Effector memory CD4-positive, alpha-beta T cell (primary cell): ENCODE measurements around the gene KCNIP4.

Experiments used
- DNase-seq, 3 donors: peaks; one replicate each; pipeline ENCODE4 v3.0.0-alpha.2; 2020
- H3K27ac ChIP-seq: 2 replicates; pipeline ENCODE4 v1.7.0; 2013; ENCODE audit warnings: mild to moderate bottlenecking, low read length, moderate library complexity; ENCODE audit not compliant: insufficient read depth, poor library complexity, severe bottlenecking
- H3K27me3 ChIP-seq: replicated peaks from 2 replicates; pipeline ENCODE4 v1.7.0; 2013; ENCODE audit warnings: mild to moderate bottlenecking, low read length; ENCODE audit not compliant: insufficient read depth, control insufficient read depth, poor library complexity, severe bottlenecking
- H3K36me3 ChIP-seq: 2 replicates; pipeline ENCODE4 v1.7.0; 2013; ENCODE audit warnings: mild to moderate bottlenecking, low read length, moderate library complexity; ENCODE audit not compliant: control insufficient read depth, insufficient read depth
- H3K4me1 ChIP-seq: 2 replicates; pipeline ENCODE4 v1.7.0; 2013; ENCODE audit warnings: low read length, mild to moderate bottlenecking; ENCODE audit not compliant: control insufficient read depth, insufficient read depth, poor library complexity, severe bottlenecking
- H3K4me3 ChIP-seq: 2 replicates; pipeline ENCODE4 v1.7.0; 2013; ENCODE audit warnings: low read length, low read depth, mild to moderate bottlenecking; ENCODE audit not compliant: insufficient read depth, poor library complexity, severe bottlenecking
- H3K9me3 ChIP-seq: 2 replicates; pipeline ENCODE4 v1.7.0; 2013; ENCODE audit warnings: mild to moderate bottlenecking, low read length, moderate library complexity; ENCODE audit not compliant: control insufficient read depth

KCNIP4 gene

DNA sequence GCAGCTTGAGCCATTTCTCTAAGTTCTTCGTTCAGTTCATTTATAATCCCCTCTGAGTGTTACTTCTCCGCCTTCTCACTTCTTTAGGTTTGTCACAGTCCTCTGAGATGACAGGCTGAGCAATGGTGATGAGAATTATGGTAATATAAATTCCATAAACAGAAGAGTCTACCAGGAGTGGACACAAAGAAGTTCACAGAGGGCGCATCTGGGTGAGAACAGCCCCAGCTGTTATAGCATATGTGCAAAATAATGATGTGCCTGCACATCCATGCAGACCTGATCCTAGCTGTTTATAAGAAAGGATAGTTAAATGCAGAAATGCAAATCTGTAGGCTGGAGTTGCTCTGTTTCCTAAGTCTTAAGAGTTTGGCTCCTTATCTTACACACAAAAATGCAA, 377.5 kb downstream of the KCNIP4 start:
- Histone ChIP-seq H3K27ac (no peak overlapping the region), H3K4me1 (no peaks in the 10 kb centered on the region), H3K36me3 (no peaks in the 10 kb centered on the region), H3K9me3 (no peaks in the 10 kb centered on the region), H3K27me3 (no peaks in the 10 kb centered on the region), H3K4me3 (no peak overlapping the region)
- DNase-seq = no peak

DNA sequence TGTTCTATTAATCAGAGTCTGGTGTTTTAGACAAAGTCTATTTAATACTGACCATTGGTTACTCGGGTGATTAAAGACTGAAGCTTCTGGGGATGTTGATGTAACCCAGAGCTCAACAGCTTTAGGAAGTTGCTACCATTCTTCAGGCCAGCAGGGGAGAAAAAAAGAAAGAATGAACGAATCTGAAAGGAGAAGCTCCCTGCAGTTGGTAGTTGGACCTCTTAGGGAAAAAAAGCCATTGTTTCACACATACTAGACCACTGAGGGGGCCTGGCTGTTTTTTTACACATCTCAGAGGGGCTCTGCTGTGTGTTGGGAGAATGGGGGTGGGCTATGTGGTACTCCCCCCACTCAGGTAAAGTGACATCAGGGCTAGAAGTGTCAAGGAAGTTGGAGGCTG, 378.9 kb downstream of the KCNIP4 start:
- no peaks in the 10 kb centered on the region for H3K36me3 ChIP-seq
- no peaks in the 10 kb centered on the region for H3K27me3 ChIP-seq
- no peak overlapping the region for H3K4me3 ChIP-seq
- no peak for DNase-seq
- no peak overlapping the region for H3K27ac ChIP-seq
- H3K9me3 ChIP-seq = no peaks in the 10 kb centered on the region
- no peaks in the 10 kb centered on the region for H3K4me1 ChIP-seq

DNA sequence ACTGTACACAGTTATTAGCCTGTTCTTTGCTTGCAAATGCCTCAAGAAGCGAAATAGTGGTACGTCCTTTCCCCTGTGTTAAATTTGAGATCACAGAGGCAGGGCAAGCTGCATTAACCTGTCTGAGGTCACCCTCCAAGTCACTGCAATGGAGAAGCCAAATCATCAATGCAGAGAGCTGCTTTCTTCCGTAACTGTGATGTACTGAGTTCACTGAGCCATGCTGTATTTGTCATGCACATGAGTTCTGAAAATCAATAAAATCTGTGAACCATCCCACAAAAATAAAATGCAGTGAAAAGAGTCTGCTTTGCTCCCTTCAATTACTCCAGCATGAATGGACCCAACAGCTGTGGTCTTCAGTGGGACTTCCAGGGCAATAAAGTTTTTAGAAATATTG, 393.5 kb downstream of the KCNIP4 start:
- DNase-seq = no peak

DNA sequence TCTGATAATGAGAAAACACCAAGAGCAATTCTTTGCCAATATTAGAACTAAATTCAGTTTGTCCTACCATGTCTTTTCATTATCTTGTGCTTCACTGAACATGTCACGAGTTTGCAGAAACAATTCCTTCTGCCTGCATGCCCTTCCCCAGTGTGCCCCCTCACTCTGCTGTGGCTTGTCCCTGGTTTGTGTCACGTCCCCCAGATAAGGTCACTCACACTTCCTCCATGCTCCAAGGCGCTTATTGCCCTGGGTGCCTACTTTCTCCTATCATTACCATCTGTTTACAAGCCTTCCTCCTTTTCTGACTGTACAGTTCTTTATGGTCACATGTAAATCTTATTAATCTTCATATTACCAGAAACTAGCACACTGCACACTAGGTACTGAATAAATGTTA, 394.1 kb downstream of the KCNIP4 start:
- Histone ChIP-seq H3K27me3 (no peaks in the 10 kb centered on the region), H3K36me3 (no peaks in the 10 kb centered on the region), H3K27ac (no peak overlapping the region), H3K4me1 (no peaks in the 10 kb centered on the region), H3K9me3 (no peaks in the 10 kb centered on the region), H3K4me3 (no peak overlapping the region)
- DNase-seq = no peak

More for the DNA sequence above, 393.5 kb downstream of the KCNIP4 start:
- Histone ChIP-seq H3K4me1 (no peaks in the 10 kb centered on the region), H3K36me3 (no peaks in the 10 kb centered on the region), H3K9me3 (no peaks in the 10 kb centered on the region), H3K27ac (no peak overlapping the region), H3K27me3 (no peaks in the 10 kb centered on the region), H3K4me3 (no peak overlapping the region)

DNA sequence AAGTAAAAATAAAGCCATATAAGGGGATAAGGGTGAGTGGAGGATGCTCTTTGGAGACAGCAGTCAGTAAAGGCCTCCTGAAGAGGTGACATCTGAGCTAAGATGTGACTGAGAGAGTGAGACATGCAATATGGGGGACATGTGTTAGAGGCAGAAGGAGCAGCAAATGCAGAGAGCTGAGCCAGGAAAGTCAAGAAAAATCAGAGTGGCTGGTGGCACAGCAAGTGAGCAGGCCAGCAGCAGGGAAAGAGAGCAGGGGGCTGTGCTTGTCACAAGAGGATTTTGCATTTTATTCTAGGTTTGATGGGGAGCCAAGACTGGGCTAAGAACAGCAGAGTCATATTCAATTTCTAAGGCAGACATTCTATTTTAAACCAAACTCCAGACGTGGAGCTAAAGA, 394.5 kb downstream of the KCNIP4 start:
- Histone ChIP-seq H3K4me3 (no peak overlapping the region), H3K27ac (no peak overlapping the region), H3K27me3 (no peaks in the 10 kb centered on the region), H3K36me3 (no peaks in the 10 kb centered on the region), H3K4me1 (no peaks in the 10 kb centered on the region), H3K9me3 (no peaks in the 10 kb centered on the region)
- DNase-seq = no peak

DNA sequence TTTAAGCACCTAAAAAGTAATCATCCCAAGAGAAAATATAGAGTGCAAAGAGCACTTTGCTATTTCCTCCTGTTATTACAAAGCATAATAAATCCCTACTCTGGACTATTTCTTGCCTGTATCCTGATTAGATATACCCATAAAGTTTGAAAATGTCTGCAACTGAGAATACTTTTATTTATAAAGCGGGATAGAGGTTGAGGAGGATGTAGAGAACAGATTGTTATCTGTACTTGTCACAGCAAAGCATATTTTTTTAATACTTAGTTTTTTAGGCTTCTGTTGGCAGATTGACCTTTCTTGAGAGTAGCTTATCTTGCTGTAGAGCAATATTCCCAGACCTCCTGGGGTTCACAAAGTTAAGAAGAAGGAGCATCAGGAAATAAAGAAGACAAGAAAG, 396.1 kb downstream of the KCNIP4 start:
- no peaks in the 10 kb centered on the region for H3K9me3 ChIP-seq
- no peaks in the 10 kb centered on the region for H3K27me3 ChIP-seq
- no peak overlapping the region for H3K4me3 ChIP-seq
- H3K4me1 ChIP-seq = no peaks in the 10 kb centered on the region
- H3K27ac ChIP-seq = no peak overlapping the region
- no peak for DNase-seq
- H3K36me3 ChIP-seq = no peaks in the 10 kb centered on the region

DNA sequence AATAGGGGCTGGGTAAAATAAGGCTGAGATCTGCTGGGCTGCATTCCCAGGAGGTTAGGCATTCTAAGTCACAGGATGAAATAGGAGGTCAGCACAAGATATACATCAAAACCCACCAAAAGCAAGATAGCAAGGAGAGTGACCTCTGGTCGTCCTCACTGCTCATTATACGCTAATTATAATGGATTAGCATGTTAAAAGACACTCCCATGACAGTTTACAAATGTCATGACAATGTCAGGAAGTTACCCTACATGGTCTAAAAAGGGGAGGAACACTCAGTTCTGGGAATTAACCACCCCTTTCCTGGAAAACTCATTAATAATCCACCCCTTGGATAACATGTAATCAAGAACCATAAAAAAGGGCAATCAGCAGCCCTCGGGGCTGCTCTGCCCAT, 403.6 kb downstream of the KCNIP4 start:
- H3K27me3 ChIP-seq = no peaks in the 10 kb centered on the region
- no peak overlapping the region for H3K27ac ChIP-seq
- no peaks in the 10 kb centered on the region for H3K36me3 ChIP-seq
- no peaks in the 10 kb centered on the region for H3K9me3 ChIP-seq
- no peaks in the 10 kb centered on the region for H3K4me1 ChIP-seq
- H3K4me3 ChIP-seq = no peak overlapping the region
- no peak for DNase-seq

DNA sequence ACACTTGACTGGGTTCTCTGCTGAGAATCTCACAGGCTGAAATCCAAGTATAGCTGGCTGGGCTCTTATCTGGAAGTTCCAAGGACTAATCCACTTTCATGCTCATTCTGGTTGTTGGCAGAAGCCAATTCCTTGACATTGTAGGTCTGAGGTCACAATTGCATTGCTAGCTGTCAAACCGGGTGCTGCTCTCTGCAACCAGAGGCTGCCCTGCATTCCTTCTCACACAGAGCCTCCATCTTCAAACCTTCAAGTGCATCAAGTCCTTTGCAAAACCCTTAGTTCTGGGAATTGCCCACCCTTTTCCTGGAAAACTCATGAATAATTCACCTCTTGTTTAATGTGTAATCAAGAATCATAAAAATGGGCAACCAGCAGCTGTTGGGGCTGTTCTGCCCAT, 404.2 kb downstream of the KCNIP4 start:
- Histone ChIP-seq H3K4me1 (no peaks in the 10 kb centered on the region), H3K36me3 (no peaks in the 10 kb centered on the region), H3K9me3 (no peaks in the 10 kb centered on the region), H3K4me3 (no peak overlapping the region), H3K27ac (no peak overlapping the region), H3K27me3 (no peaks in the 10 kb centered on the region)
- DNase-seq = no peak

DNA sequence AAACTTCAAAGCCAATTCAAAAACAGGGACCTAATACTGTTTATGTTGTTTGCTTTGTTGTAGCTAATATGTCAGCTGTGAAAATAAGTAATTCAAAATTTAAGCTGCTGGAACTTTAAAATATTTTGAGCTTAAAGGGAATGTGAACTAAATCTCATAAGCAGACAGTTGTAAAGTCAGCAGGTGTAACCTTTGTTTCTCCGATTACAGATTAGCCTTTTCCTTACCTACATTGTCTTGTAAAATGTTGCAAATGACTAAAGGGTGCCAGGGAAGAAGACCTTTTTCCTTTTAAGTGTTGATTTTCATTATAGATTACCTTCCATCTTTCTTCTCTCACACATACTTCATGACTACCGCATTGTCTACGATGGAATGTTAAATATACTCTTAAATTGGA, 405.1 kb downstream of the KCNIP4 start:
- no peak for DNase-seq
- H3K36me3 ChIP-seq = no peaks in the 10 kb centered on the region
- no peak overlapping the region for H3K4me3 ChIP-seq
- H3K9me3 ChIP-seq = no peaks in the 10 kb centered on the region
- H3K27me3 ChIP-seq = no peaks in the 10 kb centered on the region
- H3K4me1 ChIP-seq = no peaks in the 10 kb centered on the region
- H3K27ac ChIP-seq = no peak overlapping the region

DNA sequence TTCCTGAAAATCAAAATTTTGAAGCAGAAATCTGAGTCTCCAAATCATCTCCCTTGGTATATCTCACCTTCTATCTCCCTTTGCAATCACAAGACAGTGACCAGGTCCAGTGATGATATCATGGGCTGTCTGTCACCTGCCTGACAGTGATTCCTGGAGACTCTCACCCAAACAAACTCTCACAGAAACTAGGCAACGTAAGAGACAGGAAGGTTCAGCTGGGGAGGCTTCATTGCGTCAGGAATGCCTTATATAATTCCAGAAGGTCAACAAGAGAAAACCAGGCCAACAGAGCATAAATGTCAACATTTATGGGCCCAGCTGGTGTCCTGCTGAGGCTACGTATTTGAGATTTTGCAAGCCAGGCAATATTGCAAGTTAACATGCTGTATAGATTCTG, 412.7 kb downstream of the KCNIP4 start:
- Histone ChIP-seq H3K36me3 (no peaks in the 10 kb centered on the region), H3K27me3 (no peaks in the 10 kb centered on the region), H3K9me3 (no peaks in the 10 kb centered on the region), H3K4me3 (no peak overlapping the region), H3K4me1 (no peaks in the 10 kb centered on the region), H3K27ac (no peak overlapping the region)
- DNase-seq = no peak

DNA sequence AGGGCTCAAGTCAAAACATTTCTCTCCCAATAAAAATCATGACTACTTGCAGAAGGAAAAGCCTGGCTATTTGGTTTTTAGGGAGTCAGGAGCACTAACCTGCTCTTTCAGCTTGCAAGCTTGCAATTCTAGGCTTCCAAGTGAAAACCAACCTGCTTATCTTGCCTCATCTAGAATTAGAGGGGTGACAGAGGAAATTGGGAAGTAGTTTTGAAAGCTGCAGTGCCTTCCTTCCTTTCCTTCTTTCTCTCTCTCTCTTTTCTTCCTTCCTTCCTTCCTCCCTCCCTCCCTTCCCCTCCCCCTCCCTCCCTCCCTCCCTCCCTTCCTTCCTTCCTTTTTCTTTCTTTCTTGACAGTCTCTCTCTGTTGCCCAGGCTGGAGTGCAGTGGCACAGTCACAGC, 417.5 kb downstream of the KCNIP4 start:
- DNase-seq = no peak
- Histone ChIP-seq H3K36me3 (no peaks in the 10 kb centered on the region), H3K4me1 (no peaks in the 10 kb centered on the region), H3K9me3 (no peaks in the 10 kb centered on the region), H3K4me3 (no peak overlapping the region), H3K27ac (no peak overlapping the region), H3K27me3 (no peaks in the 10 kb centered on the region)
